NCI-H2196 (cell line): ENCODE data around the gene IGFLR1.
A peak's percentile ranks its signal among the peaks of the same experiment; 100 is the strongest.
"Not testable (repeated sequence)": the region's sequence is repeated elsewhere in the genome, so short reads cannot be mapped to it uniquely, and the experiment has no call there.

ENCODE experiments used
- DNase-seq: peaks from one replicate; lab custom pipeline; 2025; ENCODE audit not compliant: unreplicated experiment; lab: John Stamatoyannopoulos, UW

IGFLR1 gene

GRCh38 chr19:35724132-35724531 is 18.1 kb downstream of the IGFLR1 start:
- DNase-seq, result not testable (repeated sequence)

- DNase-seq, result no peak
Measured at GRCh38 chr19:35723671-35724070, 18.6 kb downstream of the IGFLR1 start.

- DNase-seq, result no peak
Measured at GRCh38 chr19:35722897-35723296, 19.4 kb downstream of the IGFLR1 start.

GRCh38 chr19:35722461-35722860 is 19.8 kb downstream of the IGFLR1 start:
- no peak for DNase-seq

- DNase-seq, result no peak
Measured at GRCh38 chr19:35721374-35721773, 20.9 kb downstream of the IGFLR1 start.

- DNase-seq, result no peak
Measured at GRCh38 chr19:35720648-35721047, 21.6 kb downstream of the IGFLR1 start.

- no peak for DNase-seq
Measured at GRCh38 chr19:35720163-35720524, 22.1 kb downstream of the IGFLR1 start.

GRCh38 chr19:35719402-35720162 is 22.7 kb downstream of the IGFLR1 start:
- no peak for DNase-seq

GRCh38 chr19:35718345-35719041 is 23.8 kb downstream of the IGFLR1 start:
- DNase-seq, result no peak

- peak; percentile 93 for DNase-seq
Measured at GRCh38 chr19:35717665-35718344, 24.4 kb downstream of the IGFLR1 start, which contains the start of gene KMT2B. TSS of gene KMT2B (plus strand) at chr19:35718003. CDS start at chr19:35718019, 16 bp downstream.

GRCh38 chr19:35716801-35717664 is 25.2 kb downstream of the IGFLR1 start:
- DNase-seq, result peak; percentile 87

- DNase-seq, result no peak
Measured at GRCh38 chr19:35715981-35716800, 26.1 kb downstream of the IGFLR1 start.

- DNase-seq, result no peak
Measured at GRCh38 chr19:35715355-35715809, 26.9 kb downstream of the IGFLR1 start.

- peak; percentile 17 for DNase-seq
Measured at GRCh38 chr19:35714601-35715354, 27.5 kb downstream of the IGFLR1 start.

GRCh38 chr19:35713904-35714495 is 28.3 kb downstream of the IGFLR1 start:
- DNase-seq, result no peak

GRCh38 chr19:35713506-35713850 is 28.8 kb downstream of the IGFLR1 start:
- no peak for DNase-seq

GRCh38 chr19:35712567-35713505 is 29.4 kb downstream of the IGFLR1 start:
- DNase-seq, result no peak
